GM23248 (cell line): ENCODE measurements around the gene LRRC28. TPM values are rescaled to one million over a fixed set of nuclear protein-coding genes. Genes with fewer than 3 reads are reported as not detected.
"Not testable (repeated sequence)": the region's sequence is repeated elsewhere in the genome, so short reads cannot be mapped to it uniquely, and the experiment has no call there.

ENCODE experiments used
- DNase-seq: peaks from one replicate; pipeline ENCODE4 v3.0.0-alpha.2; 2015
- H2AFZ ChIP-seq: fragments of 200-600 bp; sonication (generic); 2 replicates; pipeline ENCODE4 v1.6.1; 2016; ENCODE audit warnings: antibody characterized with exemption
- H3F3A ChIP-seq: fragments of 200-600 bp; sonication (generic); 2 replicates; pipeline ENCODE4 v1.6.1; 2016; ENCODE audit warnings: mild to moderate bottlenecking, antibody characterized with exemption, mixed run types; ENCODE audit not compliant: insufficient read depth
- H3K27ac ChIP-seq: fragments of 200-600 bp; sonication (generic); 2 replicates; pipeline ENCODE4 v1.5.1; 2016; ENCODE audit warnings: mild to moderate bottlenecking
- H3K27me3 ChIP-seq: fragments of 200-600 bp; sonication (generic); replicated peaks from 2 replicates; pipeline ENCODE4 v1.6.1; 2016; ENCODE audit warnings: mild to moderate bottlenecking; ENCODE audit not compliant: insufficient read depth
- H3K36me3 ChIP-seq: fragments of 200-600 bp; sonication (generic); 2 replicates; pipeline ENCODE4 v1.6.1; 2016; ENCODE audit warnings: low read depth, mild to moderate bottlenecking
- H3K4me1 ChIP-seq: fragments of 200-600 bp; sonication (generic); 2 replicates; pipeline ENCODE4 v1.6.1; 2016; ENCODE audit warnings: mild to moderate bottlenecking; ENCODE audit not compliant: insufficient read depth
- H3K4me2 ChIP-seq: fragments of 200-600 bp; sonication (generic); one replicate; pipeline ENCODE4 v1.6.1; 2016; ENCODE audit warnings: mild to moderate bottlenecking; ENCODE audit not compliant: unreplicated experiment
- H3K4me3 ChIP-seq: fragments of 200-600 bp; sonication (generic); 2 replicates; pipeline ENCODE4 v1.5.1; 2016; ENCODE audit warnings: mild to moderate bottlenecking
- H3K79me2 ChIP-seq: fragments of 200-600 bp; sonication (generic); 2 replicates; pipeline ENCODE4 v1.6.1; 2016; ENCODE audit warnings: mild to moderate bottlenecking; ENCODE audit not compliant: insufficient read depth
- H3K9ac ChIP-seq: fragments of 200-600 bp; sonication (generic); 2 replicates; pipeline ENCODE4 v1.6.1; 2016; ENCODE audit warnings: mild to moderate bottlenecking
- H3K9me2 ChIP-seq: fragments of 200-600 bp; sonication (generic); 2 replicates; pipeline ENCODE4 v1.6.1; 2016; ENCODE audit warnings: mixed run types, mild to moderate bottlenecking, moderate library complexity; ENCODE audit not compliant: insufficient read depth
- H3K9me3 ChIP-seq: fragments of 200-600 bp; sonication (generic); one replicate; pipeline ENCODE4 v1.6.1; 2017; ENCODE audit warnings: low read depth
- H4K20me1 ChIP-seq: fragments of 200-600 bp; sonication (generic); 2 replicates; pipeline ENCODE4 v1.6.0; 2016; ENCODE audit not compliant: insufficient read depth
- EZH2 ChIP-seq: fragments of 200-600 bp; sonication (generic); IDR thresholded peaks from 2 replicates; pipeline ENCODE4 v1.6.1; 2018; ENCODE audit warnings: antibody characterized with exemption, mild to moderate bottlenecking; ENCODE audit not compliant: insufficient read depth, poor library complexity, severe bottlenecking
- EZH2phosphoT487 ChIP-seq: fragments of 200-600 bp; sonication (generic); IDR thresholded peaks from 2 replicates; pipeline ENCODE4 v1.6.1; 2018; ENCODE audit warnings: antibody characterized with exemption, moderate library complexity, mild to moderate bottlenecking, low read depth; ENCODE audit not compliant: insufficient read depth
- WGBS, 2 experiments: methylation state at CpG; one replicate each; pipeline ENCODE4 v1.1.6; 2015 to 2017; ENCODE audit warnings: low lambda C conversion rate in 2 of 2, low coverage in 1 of 2; ENCODE audit errors: missing lambda C conversion rate in 2 of 2; 5-methylcytosine and 5-hydroxymethylcytosine counted together
- in situ Hi-C: fragments of 300-500 bp; cut with MboI; formaldehyde crosslinking; loops from 2 replicates; pipeline ENCODE4 v1.15.0; 2020
- polyA plus RNA-seq: library from polyadenylated mRNA; unstranded; fragments of >200 nt; fragmentation: Nextera tagmentation; extraction: Ambion mirVana; gene quantifications from 2 replicates; pipeline ENCODE4 v1.2.1, GENCODE V29; 2016
- total RNA-seq: library from RNA; depleted of rRNA; stranded (reverse); fragments of >200 nt; shearing (Covaris generic); gene quantifications from 2 replicates; pipeline ENCODE4 v1.2.3, GENCODE V29; 2014

LRRC28 gene
- total and polyA plus RNA-seq, 2 experiments from 2014 or later = 18.4 to 30.8 TPM

GRCh38 chr15:99232740-99233139 lies 18.5 kb upstream of the LRRC28 start:
- H4K20me1 ChIP-seq = no peaks in the 10 kb centered on the region
- no peaks in the 10 kb centered on the region for H3K9me3 ChIP-seq
- in situ Hi-C loops = no loop called here
- WGBS, 2 experiments = 94 to 98% methylated on average over 2 of the region's 2 CpGs
- H3K27me3 ChIP-seq = no peaks in the 10 kb centered on the region
- H3K9me2 ChIP-seq = no peaks in the 10 kb centered on the region
- H3F3A ChIP-seq = no peaks in the 10 kb centered on the region
- no peak for TF ChIP-seq EZH2phosphoT487
- no peak for TF ChIP-seq EZH2
- no peak for DNase-seq
- peaks cover 12% of the 10 kb centered on the region for H3K36me3 ChIP-seq
- no peaks in the 10 kb centered on the region for H3K4me1 ChIP-seq
- no peak overlapping the region for H3K4me3 ChIP-seq
- H3K4me2 ChIP-seq = no peak overlapping the region
- peaks cover 24% of the 10 kb centered on the region; the same call in 1 of the 2 replicates for H3K79me2 ChIP-seq
- no peak overlapping the region for H3K27ac ChIP-seq
- no peak overlapping the region for H3K9ac ChIP-seq
- H2AFZ ChIP-seq = no peak overlapping the region

GRCh38 chr15:99234160-99234559 lies 17.1 kb upstream of the LRRC28 start:
- H4K20me1 ChIP-seq, H3F3A ChIP-seq, H3K9me2 ChIP-seq, H3K4me3 ChIP-seq, H3K9ac ChIP-seq, H3K9me3 ChIP-seq, H3K27me3 ChIP-seq, H2AFZ ChIP-seq, H3K4me1 ChIP-seq, H3K36me3 ChIP-seq, in situ Hi-C loops, DNase-seq, H3K4me2 ChIP-seq, H3K27ac ChIP-seq: not testable (repeated sequence)
- WGBS, 2 experiments = 97% methylated on average over 6 of the region's 6 CpGs
- H3K79me2 ChIP-seq = peaks cover 27% of the 10 kb centered on the region; the same call in 1 of the 2 replicates

- H3K36me3 ChIP-seq = no peaks in the 10 kb centered on the region
- in situ Hi-C loops = no loop called here
- H3K27ac ChIP-seq = no peak overlapping the region
- H3K4me1 ChIP-seq = no peaks in the 10 kb centered on the region
- no peaks in the 10 kb centered on the region for H4K20me1 ChIP-seq
- H3K9me2 ChIP-seq = no peaks in the 10 kb centered on the region
- no peaks in the 10 kb centered on the region for H3F3A ChIP-seq
- H2AFZ ChIP-seq = no peak overlapping the region
- 93 to 95% methylated on average over 3 of the region's 3 CpGs for WGBS, 2 experiments
- no peak for DNase-seq
- H3K4me3 ChIP-seq = no peak overlapping the region
- H3K27me3 ChIP-seq = no peaks in the 10 kb centered on the region
- H3K79me2 ChIP-seq = peaks cover 48% of the 10 kb centered on the region
- TF ChIP-seq EZH2 (no peak), EZH2phosphoT487 (no peak)
- no peak overlapping the region for H3K9ac ChIP-seq
- no peak overlapping the region for H3K4me2 ChIP-seq
- no peaks in the 10 kb centered on the region for H3K9me3 ChIP-seq
Measured at GRCh38 chr15:99238849-99239248, 12.4 kb upstream of the LRRC28 start.

- Histone ChIP-seq H3K9ac (no peak overlapping the region), H3K4me3 (no peak overlapping the region), H3K4me2 (no peak overlapping the region), H3K9me2 (no peaks in the 10 kb centered on the region), H3K4me1 (no peaks in the 10 kb centered on the region), H4K20me1 (no peaks in the 10 kb centered on the region), H3K36me3 (0 out of 2 replicates have a peak, but pooled peaks cover 2% of the 10 kb centered on the region), H3K27ac (no peak overlapping the region), H2AFZ (no peak overlapping the region), H3F3A (no peaks in the 10 kb centered on the region), H3K79me2 (peaks cover 56% of the 10 kb centered on the region), H3K27me3 (no peaks in the 10 kb centered on the region), H3K9me3 (no peaks in the 10 kb centered on the region)
- DNase-seq = no peak
- TF ChIP-seq EZH2 = no peak
- TF ChIP-seq EZH2phosphoT487 = no peak
- 90 to 100% methylated on average over 1 of the region's 1 CpG for WGBS, 2 experiments
- in situ Hi-C loops = no loop called here
Measured at GRCh38 chr15:99239545-99240198, 11.6 kb upstream of the LRRC28 start.

- no peak overlapping the region for H2AFZ ChIP-seq
- no peaks in the 10 kb centered on the region for H3F3A ChIP-seq
- H3K9me2 ChIP-seq = no peaks in the 10 kb centered on the region
- H3K9ac ChIP-seq = no peak overlapping the region
- no peak overlapping the region for H3K4me3 ChIP-seq
- 91 to 96% methylated on average over 9 of the region's 9 CpGs for WGBS, 2 experiments
- TF ChIP-seq EZH2phosphoT487 (no peak), EZH2 (no peak)
- in situ Hi-C loops = no loop called here
- 0 out of 2 replicates have a peak, but pooled peaks cover 7% of the 10 kb centered on the region for H3K36me3 ChIP-seq
- H3K9me3 ChIP-seq = no peaks in the 10 kb centered on the region
- no peaks in the 10 kb centered on the region for H4K20me1 ChIP-seq
- peaks cover 71% of the 10 kb centered on the region for H3K79me2 ChIP-seq
- DNase-seq = no peak
- no peak overlapping the region for H3K4me2 ChIP-seq
- no peaks in the 10 kb centered on the region for H3K4me1 ChIP-seq
- H3K27ac ChIP-seq = no peak overlapping the region
- no peaks in the 10 kb centered on the region for H3K27me3 ChIP-seq
Measured at GRCh38 chr15:99241752-99242151, 9.5 kb upstream of the LRRC28 start.
